ENCODE data around the gene CPA3.

CPA3 gene, protein sequence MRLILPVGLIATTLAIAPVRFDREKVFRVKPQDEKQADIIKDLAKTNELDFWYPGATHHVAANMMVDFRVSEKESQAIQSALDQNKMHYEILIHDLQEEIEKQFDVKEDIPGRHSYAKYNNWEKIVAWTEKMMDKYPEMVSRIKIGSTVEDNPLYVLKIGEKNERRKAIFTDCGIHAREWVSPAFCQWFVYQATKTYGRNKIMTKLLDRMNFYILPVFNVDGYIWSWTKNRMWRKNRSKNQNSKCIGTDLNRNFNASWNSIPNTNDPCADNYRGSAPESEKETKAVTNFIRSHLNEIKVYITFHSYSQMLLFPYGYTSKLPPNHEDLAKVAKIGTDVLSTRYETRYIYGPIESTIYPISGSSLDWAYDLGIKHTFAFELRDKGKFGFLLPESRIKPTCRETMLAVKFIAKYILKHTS

GRCh38 chr3:148865049-148865448, at the start of gene CPA3:
Gene CPA3 (plus strand): TSS chr3:148865296. CDS start chr3:148865308, 12 bp downstream.
- no peak for DNase-seq (ENCODE audit: low spot score)

GRCh38 chr3:148815316-148816110, 49.6 kb upstream of the CPA3 start:
- DNase-seq (ENCODE audit: low spot score): no peak

DNA sequence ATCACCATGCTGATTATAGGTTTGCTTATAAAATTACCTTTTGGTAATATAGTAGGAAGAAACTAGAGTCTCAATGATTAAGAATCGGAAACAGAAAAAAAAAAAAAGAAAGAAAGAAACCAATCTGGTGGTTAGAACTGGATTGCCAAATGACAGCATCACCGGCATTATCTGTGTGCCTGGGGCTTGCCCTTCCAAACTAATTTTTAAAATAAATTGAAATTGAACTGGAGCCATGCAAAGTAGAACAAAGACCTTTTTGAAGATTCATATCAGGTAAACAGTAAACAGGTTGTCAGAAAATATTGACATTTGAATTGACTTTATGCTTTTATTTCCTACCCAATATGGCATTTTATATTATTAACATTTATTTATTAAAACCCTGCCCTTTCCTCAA, 48.7 kb upstream of the CPA3 start:
- no peak for DNase-seq (ENCODE audit: low spot score)

GRCh38 chr3:148816981-148817525, 48.0 kb upstream of the CPA3 start:
- no peak for DNase-seq (ENCODE audit: low spot score)

DNA sequence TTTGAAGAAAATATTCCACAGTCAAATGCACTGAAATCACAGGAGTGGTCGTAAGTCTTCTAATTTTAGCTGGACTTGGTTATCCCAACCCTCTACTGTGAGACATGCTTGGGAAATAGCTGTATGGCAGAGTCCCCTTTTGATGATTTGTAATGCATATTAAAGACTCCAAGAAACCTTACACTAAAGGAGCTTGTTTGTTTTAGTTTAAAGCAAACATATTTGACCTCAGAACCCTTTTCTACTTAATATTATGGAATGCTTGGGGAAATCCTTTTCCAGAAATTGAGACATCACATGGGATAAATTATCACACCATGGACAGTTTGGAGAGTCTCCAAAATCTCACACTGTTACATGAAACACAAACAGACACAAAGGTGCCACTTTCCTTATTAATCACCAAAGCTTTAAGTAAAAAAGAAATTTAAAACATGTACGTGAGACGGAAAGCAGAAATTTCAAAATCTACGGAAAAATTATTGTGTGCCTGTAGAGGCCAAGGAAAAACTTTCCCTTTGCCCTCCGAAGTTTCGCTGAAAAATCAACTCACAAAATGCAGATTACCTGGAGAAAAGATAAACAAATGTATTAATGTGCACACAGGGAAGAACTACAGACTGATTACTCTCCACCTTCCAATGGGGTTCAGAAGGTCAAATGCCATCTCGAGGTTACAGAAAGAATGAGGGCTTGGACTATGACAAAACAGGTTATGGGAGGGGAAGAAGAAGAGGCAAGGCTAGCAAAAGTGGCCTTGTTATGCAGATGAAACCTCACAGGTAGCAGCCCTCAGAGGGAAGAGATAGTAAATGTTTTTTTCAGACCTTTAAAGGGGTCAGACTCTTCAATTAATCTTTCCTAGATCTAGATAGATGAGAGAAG, 44.5 kb upstream of the CPA3 start:
- DNase-seq (ENCODE audit: low spot score): no peak

- no peak for DNase-seq (ENCODE audit: low spot score)
Measured at GRCh38 chr3:148823026-148823425, 42.1 kb upstream of the CPA3 start.

DNA sequence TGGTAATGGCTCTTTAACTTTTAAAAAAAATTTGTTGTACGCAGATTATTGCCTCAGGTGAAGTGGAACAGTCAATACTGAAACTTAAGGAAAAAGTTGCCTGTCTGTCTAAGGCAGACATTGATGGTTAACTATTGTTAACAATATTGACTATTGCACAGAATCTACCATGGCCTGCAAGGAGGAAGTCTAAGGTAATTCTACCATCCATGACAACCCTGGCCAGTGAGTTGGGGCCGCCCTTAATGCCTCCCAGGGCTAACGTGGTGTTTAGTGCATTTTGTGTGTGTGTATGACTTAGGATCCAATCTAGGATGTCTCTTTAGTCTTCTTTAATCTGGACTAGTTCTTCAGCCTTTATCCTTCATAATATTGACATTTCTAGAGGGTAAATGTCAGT, 39.6 kb upstream of the CPA3 start:
- DNase-seq (ENCODE audit: low spot score): no peak

DNA sequence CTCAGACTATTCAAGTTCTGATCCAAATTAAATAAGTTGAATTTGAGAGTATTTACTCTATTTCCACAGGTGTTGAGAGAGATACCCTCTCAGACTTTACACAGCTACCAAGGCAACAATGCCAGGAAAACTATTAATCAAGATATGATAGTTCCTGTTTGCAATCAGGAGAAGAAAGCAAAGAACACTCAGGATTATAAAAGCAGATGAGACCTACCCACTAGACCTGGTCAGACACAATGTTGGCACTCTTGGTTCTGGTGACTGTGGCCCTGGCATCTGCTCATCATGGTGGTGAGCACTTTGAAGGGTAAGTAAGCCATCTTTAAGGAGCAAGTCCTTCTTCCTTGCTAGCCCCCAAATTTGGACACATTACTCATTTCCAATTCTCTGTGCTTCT, 37.5 kb upstream of the CPA3 start, which contains the start of gene CPB1:
Gene CPB1, plus strand, starts transcription at position 227 of the 400 bp plus-strand sequence. Its CDS starts 13 bp downstream, at position 240.
- no peak for DNase-seq (ENCODE audit: low spot score)

DNA sequence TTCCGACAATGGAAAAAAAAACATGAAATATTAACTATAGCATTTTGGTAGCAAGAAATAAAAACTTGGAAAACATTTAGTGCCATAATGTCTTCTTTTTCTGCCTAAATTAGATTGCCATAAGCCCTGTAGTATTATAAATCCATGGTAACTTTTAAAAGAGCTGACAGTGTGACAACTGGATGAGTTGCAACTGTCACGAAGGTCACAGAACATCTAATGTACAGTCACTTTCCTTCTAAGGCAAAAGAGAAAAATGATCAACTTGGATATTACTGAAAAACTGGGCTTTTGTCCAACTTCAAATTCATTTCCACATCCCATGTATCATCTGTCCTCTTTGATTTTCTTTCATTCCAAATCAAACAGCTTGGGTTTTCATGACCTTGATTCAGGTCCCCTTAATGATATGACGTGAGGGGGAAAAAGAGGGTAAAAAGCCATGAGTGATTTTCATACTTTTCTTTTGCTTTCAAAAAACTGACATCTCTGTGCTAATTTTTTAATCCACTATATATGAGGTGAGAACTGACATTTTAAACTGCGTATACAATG, 36.9 kb upstream of the CPA3 start:
- DNase-seq (ENCODE audit: low spot score): no peak

DNA sequence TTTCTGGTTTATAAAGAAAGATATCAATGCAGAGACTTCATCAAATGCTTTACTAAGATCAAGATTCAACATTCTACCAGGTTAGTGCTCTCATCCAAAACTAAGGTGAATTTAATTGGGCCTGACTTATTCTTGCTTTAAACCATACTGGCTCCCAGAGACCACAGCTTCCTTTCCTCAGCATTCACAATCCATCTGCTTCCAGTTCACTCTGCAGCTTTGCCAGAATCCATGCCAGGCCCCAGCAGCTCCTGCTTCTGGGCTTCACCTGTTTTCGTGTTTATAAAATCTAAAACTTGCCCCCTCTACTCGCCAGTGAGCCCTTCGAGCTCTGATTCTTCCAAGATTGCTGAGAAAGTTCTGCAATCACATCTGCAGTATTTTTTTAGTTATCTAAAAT, 35.2 kb upstream of the CPA3 start:
- no peak for DNase-seq (ENCODE audit: low spot score)

DNA sequence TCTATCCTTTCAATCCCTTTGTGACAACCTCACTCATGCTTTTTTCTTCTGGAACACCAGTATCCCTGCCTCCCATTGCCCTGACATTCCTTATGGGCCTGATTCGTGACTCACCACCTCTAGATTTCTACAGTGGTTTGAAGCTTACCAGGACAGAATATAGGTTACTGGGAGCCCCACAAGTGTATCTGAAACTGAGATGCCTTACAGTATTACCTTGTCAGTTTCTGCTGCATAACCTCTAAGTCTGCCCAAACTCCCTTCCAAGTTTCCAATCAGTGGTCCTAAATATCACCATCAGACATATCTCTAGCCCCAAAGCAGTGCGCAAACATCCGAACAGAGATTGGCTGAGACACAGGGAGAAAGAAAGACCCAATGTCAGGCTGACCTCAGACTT, 31.9 kb upstream of the CPA3 start:
- DNase-seq (ENCODE audit: low spot score): peak; percentile 6

GRCh38 chr3:148839805-148840204, 25.3 kb upstream of the CPA3 start:
- no peak for DNase-seq (ENCODE audit: low spot score)

- DNase-seq (ENCODE audit: low spot score): no peak
Measured at GRCh38 chr3:148840451-148840850, 24.6 kb upstream of the CPA3 start.

GRCh38 chr3:148845756-148846395, 19.2 kb upstream of the CPA3 start:
- DNase-seq (ENCODE audit: low spot score): no peak

GRCh38 chr3:148847351-148847750, 17.7 kb upstream of the CPA3 start:
- DNase-seq (ENCODE audit: low spot score): peak; percentile 24

- DNase-seq (ENCODE audit: low spot score): no peak
Measured at GRCh38 chr3:148848410-148848809, 16.7 kb upstream of the CPA3 start.

- DNase-seq (ENCODE audit: low spot score): no peak
Measured at GRCh38 chr3:148852271-148852992, 12.7 kb upstream of the CPA3 start.

- DNase-seq (ENCODE audit: low spot score): no peak
Measured at GRCh38 chr3:148853076-148853475, 12.0 kb upstream of the CPA3 start.

- DNase-seq (ENCODE audit: low spot score): no peak
Measured at GRCh38 chr3:148854061-148854460, 11.0 kb upstream of the CPA3 start.

GRCh38 chr3:148856384-148856783, 8.7 kb upstream of the CPA3 start:
- no peak for DNase-seq (ENCODE audit: low spot score)
